HepG2 (cell line): Measurements from ENCODE around the gene MEDAG. TPM values are rescaled to one million over a fixed set of nuclear protein-coding genes. Genes with fewer than 3 reads are reported as not detected.
"Not testable (repeated sequence)": the region's sequence is repeated elsewhere in the genome, so short reads cannot be mapped to it uniquely, and the experiment has no call there.

Source experiments
- ATAC-seq: fragments of 200-7000 bp; cut with Tn5 transposase; 3 replicates; pipeline ENCODE4 v1.9.1; 2020; ENCODE audit warnings: mild to moderate bottlenecking, moderate library complexity
- BruUV-seq: library from RNA; stranded (reverse); fragments of 400-500 nt; replicated peaks from 2 replicates; lab custom pipeline; 2021; lab: Mats Ljungman, UMichigan
- CTCF ChIA-PET: fragments of 300-600 bp; formaldehyde crosslinking; extraction: SDS; loops from one replicate; lab custom pipeline; 2021; ENCODE audit warnings: low total read pairs, inconsistent platforms, low intra/inter-chr PET ratio; lab: Yijun Ruan, JAX
- POLR2A ChIA-PET: fragments of 350-600 bp; sonication (Branson Sonifier 250); formaldehyde crosslinking; loops from one replicate; lab custom pipeline; 2020; ENCODE audit warnings: antibody characterized with exemption, inconsistent platforms; lab: Yijun Ruan, JAX
- DNase-seq: peaks from one replicate; pipeline ENCODE4 v3.0.0-alpha.2; 2015; ENCODE audit warnings: low spot score
- FAIRE-seq: peaks from 3 replicates; lab custom pipeline; 2011; peaks lifted over from hg19 to GRCh38; lab: Jason Lieb, UNC
- H2AFZ ChIP-seq: one replicate; pipeline ENCODE4 v1.6.1; 2011; ENCODE audit warnings: low read length, inconsistent platforms
- H3K27ac ChIP-seq: fragments of 300-600 bp; 3 replicates; pipeline ENCODE4 v1.8.0; 2011; ENCODE audit warnings: mixed run types, mild to moderate bottlenecking, mixed read lengths, low read length, inconsistent platforms; ENCODE audit not compliant: insufficient read depth; ENCODE audit errors: extremely low read length
- H3K27me3 ChIP-seq, 2 experiments: fragments of 200-600 bp in 1 of 2; 2 replicates in 1 of 2; 3 replicates in 1 of 2; pipeline versions ENCODE4 v1.6.0 to v1.8.0; 2011; ENCODE audit warnings: low read length in 2 of 2, mild to moderate bottlenecking in 2 of 2, moderate library complexity in 2 of 2, inconsistent platforms in 1 of 2; ENCODE audit not compliant: insufficient read depth in 2 of 2, control insufficient read depth in 1 of 2
- H3K36me3 ChIP-seq, 2 experiments: fragments of 200-600 bp in 1 of 2; replicated peaks in 1 of 2; 2 replicates in 1 of 2; 3 replicates in 1 of 2; pipeline versions ENCODE4 v1.5.1 to v1.8.0; 2011; ENCODE audit warnings: low read length in 2 of 2, inconsistent platforms in 1 of 2; ENCODE audit not compliant: insufficient read depth in 2 of 2, control insufficient read depth in 1 of 2
- H3K4me1 ChIP-seq: 2 replicates; pipeline ENCODE4 v1.5.1; 2012; ENCODE audit warnings: low read length, inconsistent platforms; ENCODE audit not compliant: insufficient read depth
- H3K4me2 ChIP-seq: 2 replicates; pipeline ENCODE4 v1.6.0; 2011; ENCODE audit warnings: low read depth, low read length, inconsistent platforms
- H3K4me3 ChIP-seq, 3 experiments: fragments of 200-600 bp in 1 of 3; sonication (generic), shearing (Covaris generic) in 1 of 3; replicated peaks in 1 of 3; 2 replicates each; pipeline ENCODE4 v1.5.1; 2011 to 2016; ENCODE audit warnings: low read length in 3 of 3, inconsistent platforms in 2 of 3, low read depth in 2 of 3, mild to moderate bottlenecking in 2 of 3, control low read depth in 1 of 3, mixed read lengths in 1 of 3; ENCODE audit not compliant: insufficient read depth in 1 of 3
- H3K79me2 ChIP-seq: one replicate; pipeline ENCODE4 v1.6.1; 2011; ENCODE audit warnings: low read length, inconsistent platforms; ENCODE audit not compliant: insufficient read depth
- H3K9ac ChIP-seq: 2 replicates; pipeline ENCODE4 v1.6.0; 2011; ENCODE audit warnings: mild to moderate bottlenecking, low read depth, low read length, inconsistent platforms; ENCODE audit not compliant: insufficient read depth
- H3K9me3 ChIP-seq: 2 replicates; pipeline ENCODE4 v1.5.1; 2012; ENCODE audit warnings: mild to moderate bottlenecking, low read length
- H4K20me1 ChIP-seq: 2 replicates; pipeline ENCODE4 v1.6.0; 2011; ENCODE audit warnings: inconsistent platforms, mild to moderate bottlenecking, low read length, moderate library complexity; ENCODE audit not compliant: insufficient read depth
- HCFC1 ChIP-seq: fragments of 150-350 bp; IDR thresholded peaks from 2 replicates; pipeline ENCODE4 v1.6.1; 2014; ENCODE audit warnings: low read depth, low read length
- HNRNPUL1 ChIP-seq: fragments of 200-400 bp; formaldehyde crosslinking; IDR thresholded peaks from 2 replicates; pipeline ENCODE4 v1.6.1; 2017; ENCODE audit warnings: low read depth, mild to moderate bottlenecking, low read length, moderate library complexity
- PHF8 ChIP-seq: sonication (generic); formaldehyde crosslinking; IDR thresholded peaks from 2 replicates; pipeline ENCODE4 v1.5.0; 2020; ENCODE audit warnings: missing genetic modification reagents
- ZNF776 ChIP-seq: sonication (generic); formaldehyde crosslinking; IDR thresholded peaks from 2 replicates; pipeline ENCODE4 v1.4.0; 2020; ENCODE audit warnings: mild to moderate bottlenecking, missing genetic modification reagents
- WGBS: methylation state at CpG from one replicate; pipeline ENCODE4 v1.1.6; 2017; ENCODE audit warnings: low lambda C conversion rate; 5-methylcytosine and 5-hydroxymethylcytosine counted together
- in situ Hi-C: cut with HindIII; loops from 2 replicates; pipeline ENCODE4 v1.10.0; 2017; ENCODE audit warnings: low pct_unique_long_range_greater_than_20kb; ENCODE audit not compliant: extremely low pct_ligation_motif_present
- intact Hi-C: fragments of 100-400 bp; cut with micrococcal nuclease; formaldehyde crosslinking; loops from one replicate; pipeline ENCODE4 v1.10.0; 2022; ENCODE audit not compliant: unreplicated experiment
- polyA plus RNA-seq, 8 experiments: library from polyadenylated mRNA; depleted of rRNA in 3 of 8; stranded (reverse) in 7 of 8; unstranded in 1 of 8; fragments of >200 nt; fragmentation: Illumina TruSeq in 4 of 8; extraction: Trizol in 4 of 8; gene quantifications; 2 replicates each; pipeline versions ENCODE4 v1.2.1 to v1.2.3, GENCODE V29; 2011 to 2016; ENCODE audit warnings: low read depth in 4 of 8, missing spikeins in 1 of 8, mixed read lengths in 1 of 8; ENCODE audit not compliant: insufficient read depth in 1 of 8
- total RNA-seq, 5 experiments: library from RNA; depleted of rRNA; stranded (reverse); fragments of >200 nt; fragmentation: Illumina TruSeq; extraction: Trizol; gene quantifications; 2 replicates each; pipeline ENCODE4 v1.2.3, GENCODE V29; 2016; ENCODE audit warnings: low read depth in 1 of 5

Gene MEDAG
- total and polyA plus RNA-seq, 2 of the 13 experiments (the other 11 are each of a cell fraction or from before 2014, with no cell fraction given): not detected

DNA sequence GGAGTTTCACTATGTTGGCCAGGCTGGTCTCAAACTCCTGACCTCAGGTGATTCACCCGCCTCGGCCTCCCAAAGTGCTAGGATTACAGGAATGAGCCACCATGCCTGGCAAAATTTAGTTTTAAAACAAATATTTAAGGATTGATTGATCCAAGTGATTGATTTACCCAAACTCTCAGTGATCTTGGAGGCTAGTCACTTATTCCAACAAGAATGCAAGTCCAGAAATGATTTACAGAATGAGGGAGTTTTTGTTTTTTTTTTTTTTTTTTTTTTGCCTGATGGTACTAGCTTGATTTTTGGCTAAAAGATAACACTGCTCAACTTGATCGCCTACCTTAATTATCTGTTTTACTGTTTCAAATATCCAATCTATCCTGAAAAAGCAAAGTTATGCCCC, 20.7 kb downstream of the MEDAG start:
- no peak for DNase-seq
- ChIA-PET CTCF (no interaction called here), POLR2A (no interaction called here)
- Histone ChIP-seq H3K27ac (no peak overlapping the region), H3K27me3 (peaks cover 0 to 4% of the 10 kb centered on the region in 2 experiments; a peak in 2 of 5 replicates), H3K4me2 (no peak overlapping the region), H3K9ac (no peak overlapping the region), H3K79me2 (no peaks in the 10 kb centered on the region), H3K9me3 (no peaks in the 10 kb centered on the region), H3K4me1 (peaks cover 13% of the 10 kb centered on the region), H2AFZ (no peak overlapping the region), H4K20me1 (no peaks in the 10 kb centered on the region; the same call in 1 of the 2 replicates), H3K36me3 (no peaks in the 10 kb centered on the region), H3K4me3 (no peak overlapping the region)
- 24% methylated on average over 3 of the region's 3 CpGs for WGBS
- in situ Hi-C loops: no loop called here
- TF ChIP-seq HCFC1 (no peak), ZNF776 (no peak), HNRNPUL1 (no peak), PHF8 (CRISPR knock-in tag) (no peak)
- intact Hi-C loops: no loop called here
- no peak for ATAC-seq
- no peak for FAIRE-seq
- BruUV-seq: no TSS peak

DNA sequence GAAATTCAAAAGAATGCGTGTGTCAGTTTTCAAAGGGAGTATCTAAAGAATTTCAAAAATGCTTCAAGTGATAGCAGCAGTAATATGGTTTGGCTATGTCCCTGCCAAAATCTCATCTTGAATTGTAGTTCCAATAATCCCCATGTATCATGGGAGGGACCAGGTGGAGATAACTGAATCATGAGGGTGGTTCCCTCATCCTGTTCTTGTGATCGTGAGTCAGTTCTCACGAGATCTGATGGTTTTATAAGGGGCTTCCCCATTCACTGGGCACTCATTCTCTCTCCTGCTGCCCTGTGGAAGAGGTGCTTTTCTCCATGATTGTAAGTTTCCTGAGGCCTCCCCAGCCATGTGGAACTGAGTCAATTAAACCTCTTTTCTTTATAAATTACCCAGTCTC, 21.1 kb downstream of the MEDAG start:
- ATAC-seq, H3K4me3 ChIP-seq, intact Hi-C loops, in situ Hi-C loops, H3K27me3 ChIP-seq, H2AFZ ChIP-seq, CTCF ChIA-PET, BruUV-seq, H3K79me2 ChIP-seq, POLR2A ChIA-PET, H4K20me1 ChIP-seq, H3K36me3 ChIP-seq, DNase-seq, H3K9me3 ChIP-seq, H3K9ac ChIP-seq, H3K27ac ChIP-seq, H3K4me2 ChIP-seq, FAIRE-seq: not testable (repeated sequence)
- H3K4me1 ChIP-seq: peaks cover 13% of the 10 kb centered on the region
- 6% methylated on average over 3 of the region's 3 CpGs for WGBS
